Endothelial cell of umbilical vein (primary cell): ENCODE measurements around the gene GSDMA. TPM values are rescaled to one million over a fixed set of nuclear protein-coding genes. Genes with fewer than 3 reads are reported as not detected.
A peak's percentile ranks its signal among the peaks of the same experiment; 100 is the strongest.

Source experiments
- BruUV-seq: library from RNA; stranded (reverse); fragments of 400-500 nt; replicated peaks from 2 replicates; lab custom pipeline; 2021; lab: Mats Ljungman, UMichigan
- CTCF ChIA-PET: fragments of 300-600, 350-600 bp; sonication (Branson Sonifier 250); formaldehyde crosslinking; loops from one replicate; lab custom pipeline; 2021; ENCODE audit warnings: antibody characterized with exemption, inconsistent platforms; lab: Charles Lee
- POLR2A ChIA-PET: fragments of 300-600, 350-600 bp; sonication (Branson Sonifier 250); formaldehyde crosslinking; loops from one replicate; lab custom pipeline; 2021; ENCODE audit warnings: antibody characterized with exemption, inconsistent platforms; lab: Charles Lee
- DNase-seq: peaks from one replicate; pipeline ENCODE4 v3.0.0-alpha.2; 2011; ENCODE audit warnings: low read depth, low spot score
- FAIRE-seq: peaks from 2 replicates; lab custom pipeline; 2011; peaks lifted over from hg19 to GRCh38; lab: Jason Lieb, UNC
- H2AFZ ChIP-seq: 2 replicates; pipeline ENCODE4 v1.6.0; 2012; ENCODE audit warnings: low read depth, low read length, control low read depth, inconsistent platforms
- H3K27ac ChIP-seq: 2 replicates; pipeline ENCODE4 v1.5.1; 2011; ENCODE audit warnings: low read depth, mild to moderate bottlenecking, control low read depth, low read length, moderate library complexity; ENCODE audit not compliant: insufficient read depth
- H3K27me3 ChIP-seq, 2 experiments: 2 replicates each; pipeline versions ENCODE4 v1.6.0 to v1.6.1; 2011; ENCODE audit warnings: low read length in 2 of 2, mixed read lengths in 1 of 2; ENCODE audit not compliant: control insufficient read depth in 2 of 2, insufficient read depth in 2 of 2
- H3K36me3 ChIP-seq, 2 experiments: 2 replicates in 1 of 2; 3 replicates in 1 of 2; pipeline ENCODE4 v1.5.1; 2011; ENCODE audit warnings: low read length in 2 of 2, mild to moderate bottlenecking in 1 of 2, moderate library complexity in 1 of 2; ENCODE audit not compliant: control insufficient read depth in 2 of 2, insufficient read depth in 2 of 2; ENCODE audit errors: extremely low read depth in 1 of 2
- H3K4me1 ChIP-seq: 3 replicates; pipeline ENCODE4 v1.5.1; 2011; ENCODE audit warnings: mild to moderate bottlenecking, low read length; ENCODE audit not compliant: control insufficient read depth, insufficient read depth; ENCODE audit errors: extremely low read depth
- H3K4me2 ChIP-seq: 2 replicates; pipeline ENCODE4 v1.6.1; 2011; ENCODE audit warnings: low read length, control low read depth, mixed read lengths; ENCODE audit not compliant: insufficient read depth
- H3K4me3 ChIP-seq, 3 experiments: fragments of 200-600 bp in 1 of 3; sonication (generic), shearing (Covaris generic) in 1 of 3; replicated peaks in 1 of 3; 2 replicates each; pipeline ENCODE4 v1.5.1; 2011 to 2016; ENCODE audit warnings: control low read depth in 3 of 3, low read length in 3 of 3, mild to moderate bottlenecking in 2 of 3, inconsistent platforms in 1 of 3, low read depth in 1 of 3, moderate library complexity in 1 of 3; ENCODE audit not compliant: insufficient read depth in 1 of 3
- H3K79me2 ChIP-seq: 2 replicates; pipeline ENCODE4 v1.6.0; 2012; ENCODE audit warnings: low read length, inconsistent platforms; ENCODE audit not compliant: control insufficient read depth, insufficient read depth
- H3K9ac ChIP-seq: replicated peaks from 2 replicates; pipeline ENCODE3; 2011; ENCODE audit warnings: low read length, control low read depth; ENCODE audit not compliant: insufficient read depth; ENCODE audit errors: extremely low read depth
- H3K9me1 ChIP-seq: replicated peaks from 3 replicates; pipeline ENCODE4 v1.6.0; 2011; ENCODE audit warnings: mild to moderate bottlenecking, low read length; ENCODE audit not compliant: control insufficient read depth, insufficient read depth; ENCODE audit errors: extremely low read depth
- H3K9me3 ChIP-seq: replicated peaks from 2 replicates; pipeline ENCODE4 v1.5.1; 2012; ENCODE audit warnings: low read length, inconsistent platforms; ENCODE audit not compliant: control insufficient read depth, insufficient read depth
- H4K20me1 ChIP-seq: replicated peaks from 2 replicates; pipeline ENCODE3; 2011; ENCODE audit warnings: mild to moderate bottlenecking, low read length; ENCODE audit not compliant: control insufficient read depth, insufficient read depth; ENCODE audit errors: extremely low read depth
- EZH2 ChIP-seq: IDR thresholded peaks from 2 replicates; pipeline ENCODE4 v1.6.1; 2012; ENCODE audit warnings: borderline replicate concordance, low read depth, mild to moderate bottlenecking, moderate library complexity, low read length, inconsistent platforms; ENCODE audit not compliant: severe bottlenecking
- FOS ChIP-seq: IDR thresholded peaks from 2 replicates; pipeline ENCODE4 v1.6.1; 2011; ENCODE audit warnings: mild to moderate bottlenecking, low read length, moderate library complexity, borderline replicate concordance; ENCODE audit not compliant: insufficient read depth
- GATA2 ChIP-seq: IDR thresholded peaks from 2 replicates; pipeline ENCODE4 v1.7.0; 2011; ENCODE audit warnings: low read depth, mild to moderate bottlenecking, moderate library complexity, mixed read lengths, low read length; ENCODE audit not compliant: insufficient read length, insufficient read depth
- JUN ChIP-seq: IDR thresholded peaks from 2 replicates; pipeline ENCODE4 v1.6.1; 2011; ENCODE audit warnings: borderline replicate concordance, low read depth; ENCODE audit not compliant: insufficient read length, insufficient read depth
- MYC ChIP-seq: IDR thresholded peaks from one replicate; pipeline ENCODE4 v1.6.1; 2011; ENCODE audit warnings: mild to moderate bottlenecking, low read depth, low read length
- POLR2A ChIP-seq: IDR thresholded peaks from 2 replicates; pipeline ENCODE4 v1.6.1; 2012; ENCODE audit warnings: low read depth, mild to moderate bottlenecking, control low read depth, low read length
- POLR2AphosphoS5 ChIP-seq: IDR thresholded peaks from 2 replicates; pipeline ENCODE4 v1.6.1; 2012; ENCODE audit warnings: low read depth, mild to moderate bottlenecking, control low read depth, low read length, moderate library complexity; ENCODE audit not compliant: insufficient read depth
- dilution Hi-C: fragments of 300-500 bp; cut with MboI; formaldehyde crosslinking; loops from one replicate; pipeline ENCODE4 v1.15.0; 2019; ENCODE audit warnings: low sequenced_read_pairs; ENCODE audit not compliant: extremely low pct_ligation_motif_present
- intact Hi-C: fragments of 100-400 bp; cut with micrococcal nuclease; formaldehyde crosslinking; loops from one replicate; pipeline ENCODE4 v1.10.0; 2022
- polyA plus RNA-seq, 4 experiments: library from polyadenylated mRNA; depleted of rRNA in 3 of 4; stranded (reverse) in 3 of 4; unstranded in 1 of 4; fragments of >200 nt; gene quantifications; 2 replicates each; pipeline versions ENCODE4 v1.2.1 to v1.2.3, GENCODE V29; 2011 to 2012; ENCODE audit warnings: missing spikeins in 1 of 4
- total RNA-seq: library from RNA; stranded (reverse); gene quantifications from 2 replicates; pipeline ENCODE4 v1.2.3, GENCODE V29; 2021
- TF ChIP-seq, protein P1 (sequence below): IDR thresholded peaks from 2 replicates; pipeline ENCODE4 v1.6.1; 2011; ENCODE audit not compliant: insufficient read depth, insufficient read length
- TF ChIP-seq, protein P2 (sequence below), 2 donors: IDR thresholded peaks; 1 replicate in 1 of 2; 2 replicates in 1 of 2; pipeline ENCODE4 v1.5.1; 2011; ENCODE audit warnings: low read length in 2 of 2, mild to moderate bottlenecking in 2 of 2, moderate library complexity in 2 of 2, control low read depth in 1 of 2, inconsistent platforms in 1 of 2, low read depth in 1 of 2; ENCODE audit not compliant: insufficient read depth in 1 of 2; ENCODE audit errors: extremely low read depth in 1 of 2

GSDMA gene
- total and polyA plus RNA-seq, 2 donors (not counting 3 experiments of a cell fraction or from before 2014, with no cell fraction given): not detected

GRCh38 chr17:39926135-39926587, 36.6 kb upstream of the GSDMA start:
- Histone ChIP-seq H3K27ac (no peak overlapping the region), H3K4me3 (peak overlapping the region in 1 of 3 experiments; percentile 55), H3K9ac (no peak overlapping the region), H3K9me1 (no peaks in the 10 kb centered on the region), H4K20me1 (no peaks in the 10 kb centered on the region), H3K27me3 (no peaks in the 10 kb centered on the region), H3K79me2 (peaks cover 24% of the 10 kb centered on the region), H2AFZ (no peak overlapping the region), H3K4me2 (peak overlapping the region; percentile 80), H3K36me3 (peaks cover 3 to 24% of the 10 kb centered on the region in 2 experiments), H3K9me3 (no peaks in the 10 kb centered on the region), H3K4me1 (peaks cover 43% of the 10 kb centered on the region)
- DNase-seq (no peak), FAIRE-seq (peak; percentile 70)
- TF ChIP-seq GATA2 (no peak), POLR2A (no peak), EZH2 (no peak), POLR2AphosphoS5 (no peak), MYC (no peak), FOS (no peak), JUN (no peak)
- TF ChIP-seq, protein P1, sequence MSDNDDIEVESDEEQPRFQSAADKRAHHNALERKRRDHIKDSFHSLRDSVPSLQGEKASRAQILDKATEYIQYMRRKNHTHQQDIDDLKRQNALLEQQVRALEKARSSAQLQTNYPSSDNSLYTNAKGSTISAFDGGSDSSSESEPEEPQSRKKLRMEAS: no peak
- TF ChIP-seq, protein P2, sequence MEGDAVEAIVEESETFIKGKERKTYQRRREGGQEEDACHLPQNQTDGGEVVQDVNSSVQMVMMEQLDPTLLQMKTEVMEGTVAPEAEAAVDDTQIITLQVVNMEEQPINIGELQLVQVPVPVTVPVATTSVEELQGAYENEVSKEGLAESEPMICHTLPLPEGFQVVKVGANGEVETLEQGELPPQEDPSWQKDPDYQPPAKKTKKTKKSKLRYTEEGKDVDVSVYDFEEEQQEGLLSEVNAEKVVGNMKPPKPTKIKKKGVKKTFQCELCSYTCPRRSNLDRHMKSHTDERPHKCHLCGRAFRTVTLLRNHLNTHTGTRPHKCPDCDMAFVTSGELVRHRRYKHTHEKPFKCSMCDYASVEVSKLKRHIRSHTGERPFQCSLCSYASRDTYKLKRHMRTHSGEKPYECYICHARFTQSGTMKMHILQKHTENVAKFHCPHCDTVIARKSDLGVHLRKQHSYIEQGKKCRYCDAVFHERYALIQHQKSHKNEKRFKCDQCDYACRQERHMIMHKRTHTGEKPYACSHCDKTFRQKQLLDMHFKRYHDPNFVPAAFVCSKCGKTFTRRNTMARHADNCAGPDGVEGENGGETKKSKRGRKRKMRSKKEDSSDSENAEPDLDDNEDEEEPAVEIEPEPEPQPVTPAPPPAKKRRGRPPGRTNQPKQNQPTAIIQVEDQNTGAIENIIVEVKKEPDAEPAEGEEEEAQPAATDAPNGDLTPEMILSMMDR (IDR thresholded peaks at IDR 0.05; ENCODE audit: extremely low read depth in 1 of 2, insufficient read depth in 1 of 2, low read depth in 1 of 2, low read length in 2 of 2): no peak
- intact Hi-C loops: loop anchor here (2.0 kb wide), 1 partner anchor 55 kb away; the partner anchor contains the start of gene PSMD3
- POLR2A ChIA-PET: no interaction called here
- CTCF ChIA-PET: interaction anchor here (1.1 to 2.2 kb wide), 2 partner anchors 32 to 55 kb away, joined by 3 to 9 read pairs; partner anchors contain the start of gene PSMD3
- dilution Hi-C loops: no loop called here
- BruUV-seq: no TSS peak
